GM19438 (cell line): ENCODE measurements around the gene SIGLEC5.
A peak's percentile ranks its signal among the peaks of the same experiment; 100 is the strongest.

Experiments
- ATAC-seq: cut with Tn5 transposase; IDR thresholded peaks from one replicate; pipeline ENCODE4 v1.9.1; 2021; ENCODE audit warnings: low read depth; ENCODE audit not compliant: unreplicated experiment

Gene SIGLEC5

DNA sequence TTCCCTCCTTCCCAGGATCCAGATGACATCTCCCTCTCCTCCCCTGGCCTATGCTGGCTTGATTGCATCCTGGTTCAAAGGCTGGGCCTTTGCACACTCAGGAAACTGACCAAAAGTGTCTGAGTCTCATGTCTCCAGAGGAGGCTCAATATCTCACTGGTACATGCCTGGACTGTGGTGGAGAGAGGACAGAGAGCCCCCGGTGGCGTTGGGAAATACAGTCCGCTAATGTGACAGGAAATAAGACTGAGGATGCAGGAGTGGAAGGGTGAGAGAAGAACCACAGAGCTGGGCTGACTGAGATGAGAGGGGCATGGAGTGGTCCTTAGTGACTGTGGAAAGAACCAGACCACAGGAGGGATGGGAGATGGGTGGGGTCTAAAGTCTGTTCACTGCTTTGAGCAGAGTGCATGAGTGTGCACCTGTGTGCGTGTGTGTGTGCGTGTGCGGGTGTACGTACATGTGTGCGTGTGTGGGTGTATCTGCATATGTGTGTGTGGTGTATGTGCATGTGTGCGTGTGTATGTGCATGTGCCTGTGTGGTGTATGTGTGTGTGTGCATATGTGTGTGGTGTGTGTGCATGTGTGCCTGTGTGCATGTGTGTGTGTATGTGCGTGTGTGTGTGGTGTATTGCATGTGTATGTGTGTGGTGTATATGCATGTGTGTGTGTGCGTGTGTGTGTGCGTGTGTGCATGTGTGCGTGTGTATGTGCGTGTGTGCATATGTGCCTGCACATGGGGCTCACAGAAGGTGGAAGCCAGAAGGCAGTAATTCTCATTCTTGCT, 1.9 kb downstream of the SIGLEC5 start:
- no peak for ATAC-seq

GRCh38 chr19:51627491-51628138, 2.6 kb downstream of the SIGLEC5 start:
- ATAC-seq: no peak

DNA sequence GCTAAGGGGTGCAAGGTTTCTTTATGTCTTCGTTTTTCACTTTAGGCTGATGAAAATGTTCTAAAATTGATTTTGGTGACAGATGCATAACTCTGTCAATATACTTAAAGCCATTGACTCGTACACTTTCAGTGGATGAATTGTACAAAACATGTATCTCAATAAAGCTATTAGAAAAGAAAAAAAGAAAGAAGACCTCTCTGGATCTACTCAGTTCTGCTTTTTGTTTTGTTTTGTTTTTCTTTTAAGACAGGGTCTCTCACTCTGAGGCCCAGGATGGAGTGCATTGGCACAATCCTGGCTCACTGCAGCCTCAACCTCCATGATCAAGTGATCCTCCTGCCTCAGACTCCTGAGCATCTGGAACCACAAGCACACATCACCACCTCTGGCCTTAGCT, 3.5 kb downstream of the SIGLEC5 start:
- ATAC-seq: no peak

DNA sequence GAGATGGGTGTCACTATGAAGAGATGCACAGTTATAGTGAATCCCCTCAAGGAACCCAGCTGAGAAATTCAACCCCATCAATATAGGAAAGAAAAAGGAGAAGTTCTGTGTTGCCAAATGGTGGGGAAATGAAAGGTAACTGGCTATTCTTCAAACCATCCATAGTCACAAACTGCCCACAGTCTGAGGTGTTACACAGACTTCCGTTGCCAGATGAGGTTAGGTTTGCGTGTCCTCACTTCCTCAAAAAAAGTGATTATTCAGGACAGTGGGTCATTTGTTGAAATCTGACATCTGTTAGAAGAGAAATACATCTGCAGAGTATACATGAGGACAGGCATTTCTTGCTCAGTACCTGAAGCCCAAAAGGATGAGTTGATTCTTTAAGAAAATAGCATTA, 9.0 kb downstream of the SIGLEC5 start:
- no peak for ATAC-seq

- no peak for ATAC-seq
Observed at GRCh38 chr19:51615991-51616390, 14.2 kb downstream of the SIGLEC5 start.

DNA sequence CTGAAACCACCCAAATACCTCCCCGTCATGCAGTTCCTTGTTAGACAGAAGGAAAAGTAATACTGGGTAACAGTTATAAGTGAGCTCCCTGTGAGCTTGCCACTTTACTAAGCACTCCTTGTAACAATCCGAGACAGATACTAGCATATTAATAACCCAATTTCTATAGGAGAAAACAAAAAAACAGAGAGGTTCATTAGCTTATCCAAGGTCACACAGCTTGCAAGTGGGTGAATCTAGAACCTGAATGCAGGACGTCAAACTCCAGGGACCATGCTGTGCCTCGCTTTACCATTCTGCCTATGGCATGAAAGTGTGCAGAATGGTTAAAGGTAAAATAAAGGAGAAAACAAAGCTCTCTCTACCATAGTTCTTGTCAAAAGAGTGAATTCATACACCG, 15.4 kb downstream of the SIGLEC5 start:
- no peak for ATAC-seq

- no peak for ATAC-seq
Observed at GRCh38 chr19:51610576-51610975, 19.6 kb downstream of the SIGLEC5 start.

- ATAC-seq: no peak
Observed at GRCh38 chr19:51607920-51608562, 22.2 kb downstream of the SIGLEC5 start.

GRCh38 chr19:51607077-51607476, 23.1 kb downstream of the SIGLEC5 start:
- ATAC-seq: peak; percentile 88

DNA sequence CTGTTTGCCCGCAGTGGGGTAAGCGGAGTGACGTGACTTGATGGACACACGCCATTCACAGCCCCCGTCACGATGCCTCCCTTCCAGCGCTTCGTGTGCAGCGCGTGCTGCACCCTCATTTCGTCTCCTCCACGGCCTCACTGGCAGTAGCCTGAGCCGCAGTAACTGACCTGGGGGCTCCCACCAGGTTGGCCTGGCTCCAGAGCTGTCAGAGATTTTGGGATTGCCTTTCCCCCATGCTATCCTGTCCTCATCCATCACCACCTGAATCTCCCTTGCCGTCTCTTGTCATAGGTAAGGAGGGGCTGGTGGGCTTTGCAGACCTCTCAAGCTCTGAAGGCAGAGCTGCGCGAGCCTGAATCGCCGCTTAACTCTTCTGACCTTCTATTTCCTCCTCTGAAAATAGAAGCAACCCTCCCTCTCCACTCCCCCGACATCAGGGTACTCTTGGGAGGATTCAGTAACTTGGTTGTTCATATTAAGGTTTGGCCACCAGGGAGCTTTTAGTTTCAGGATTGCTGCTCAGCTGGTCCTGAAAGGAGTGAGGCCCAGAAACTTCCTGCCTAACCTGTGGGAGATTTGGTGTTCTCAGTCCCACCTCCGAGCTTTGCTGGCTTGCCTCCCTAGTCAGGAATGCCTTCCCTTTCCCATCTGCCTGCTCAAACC, 27.9 kb downstream of the SIGLEC5 start:
- ATAC-seq: no peak

- no peak for ATAC-seq
Observed at GRCh38 chr19:51600940-51601580, 29.1 kb downstream of the SIGLEC5 start.

GRCh38 chr19:51599084-51599483, 31.1 kb downstream of the SIGLEC5 start:
- ATAC-seq: no peak

- ATAC-seq: no peak
Observed at GRCh38 chr19:51598159-51598915, 31.9 kb downstream of the SIGLEC5 start.

- ATAC-seq: no peak
Observed at GRCh38 chr19:51595190-51596175, 34.7 kb downstream of the SIGLEC5 start.

DNA sequence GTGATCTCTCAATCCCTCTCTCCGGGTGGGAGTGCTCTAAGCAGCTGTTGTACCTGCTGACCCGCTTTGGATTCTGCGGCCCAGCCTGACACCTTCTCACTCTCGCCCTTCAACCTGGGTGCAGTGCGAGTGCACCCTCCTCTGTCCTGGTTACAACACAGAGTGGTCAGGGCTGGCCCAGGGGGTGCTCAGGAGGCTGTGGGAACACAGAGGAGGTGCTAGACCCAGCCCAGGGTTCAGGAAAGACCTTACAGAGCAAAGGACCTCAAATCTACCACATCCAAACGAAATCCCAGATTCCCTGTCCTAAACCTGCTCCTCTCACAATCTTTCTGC, 35.5 kb downstream of the SIGLEC5 start:
- no peak for ATAC-seq

DNA sequence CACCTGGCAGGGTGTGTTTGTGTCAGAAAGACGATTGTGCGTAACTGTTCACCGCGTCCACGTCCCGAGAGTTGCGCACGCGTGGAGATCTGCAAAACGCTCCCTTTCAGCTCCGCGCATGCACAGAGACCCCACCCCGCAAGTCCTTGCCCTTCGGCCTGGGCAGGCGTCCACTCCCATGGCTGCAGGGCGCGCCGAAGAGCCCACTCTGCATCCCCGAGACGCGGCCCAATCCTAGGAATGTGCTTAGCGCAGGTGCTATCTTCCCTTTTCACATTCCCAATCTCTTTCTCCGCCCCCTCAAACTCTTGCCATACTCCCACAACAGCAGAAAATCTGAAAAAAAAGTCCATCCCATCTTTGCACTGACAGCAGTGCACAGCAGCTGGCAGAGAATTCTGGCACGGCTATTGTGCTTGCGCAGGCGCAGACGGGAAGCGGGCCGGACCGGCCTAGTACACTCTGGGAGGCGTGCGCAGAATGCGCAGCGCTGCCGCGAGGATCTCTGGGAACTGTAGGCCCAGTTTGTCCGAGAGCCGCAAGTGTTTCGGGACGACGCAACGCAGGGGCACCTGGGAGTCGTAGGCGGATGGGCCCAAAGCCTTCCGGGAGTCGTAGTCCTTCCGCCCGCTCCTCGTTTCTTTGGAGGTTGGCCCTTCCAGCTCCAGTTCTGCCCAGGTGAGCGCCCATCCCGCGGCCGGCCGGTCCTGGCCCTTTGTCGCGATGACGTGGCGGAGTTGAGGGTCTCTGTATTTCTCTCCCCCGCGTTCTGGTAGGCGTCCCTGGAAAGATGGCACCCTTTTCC, 36.0 kb downstream of the SIGLEC5 start:
- peak; percentile 95 for ATAC-seq

DNA sequence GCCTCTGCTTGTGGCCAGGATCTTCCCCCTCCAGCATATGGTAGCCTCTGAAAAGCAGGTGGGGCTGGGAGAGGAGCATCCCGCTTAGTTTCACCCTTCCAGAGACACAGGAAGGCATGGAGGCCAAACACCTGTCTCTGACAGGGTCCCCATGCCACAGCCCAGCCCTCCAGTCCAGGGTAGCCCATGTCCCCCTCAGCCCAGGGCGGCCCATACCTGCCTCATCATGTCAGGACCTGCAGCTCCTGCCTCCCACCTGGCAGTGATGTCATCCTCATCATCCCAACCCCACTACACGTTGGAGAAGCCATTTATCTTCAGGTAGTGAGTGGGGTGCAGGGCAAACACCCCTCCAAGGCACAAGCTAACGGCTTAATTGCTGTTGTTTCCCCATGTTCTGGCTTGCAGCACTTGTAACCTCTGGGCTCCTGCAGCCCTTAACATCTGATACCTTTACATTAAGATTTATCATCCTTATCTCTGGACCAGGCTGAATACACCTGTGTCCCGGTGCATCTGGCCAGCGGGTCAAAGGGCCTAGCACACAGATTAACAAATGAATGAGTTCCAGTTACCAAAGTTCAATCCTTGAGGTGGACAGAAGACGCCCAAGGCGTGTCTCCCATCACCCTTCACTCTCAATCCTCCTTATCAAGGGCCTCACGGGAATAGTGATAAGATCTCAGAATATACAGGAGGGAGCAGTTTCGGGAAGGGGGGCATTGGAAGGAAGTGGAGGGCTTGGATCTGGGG, 36.9 kb downstream of the SIGLEC5 start:
- no peak for ATAC-seq
